ENCODE results near the gene ZNF226. TPM values are rescaled to one million over a fixed set of nuclear protein-coding genes. Genes with fewer than 3 reads are reported as not detected.
A peak's percentile ranks its signal among the peaks of the same experiment; 100 is the strongest.
"Not testable (repeated sequence)": the region's sequence is repeated elsewhere in the genome, so short reads cannot be mapped to it uniquely, and the experiment has no call there.

The ZNF226 gene
- total RNA-seq, 2 donors from 2014 or later = 10.6 to 11.8 TPM

- Mint-ChIP-seq H3K4me3 (no peak overlapping the region), H3K27ac (no peak overlapping the region), H3K27me3 (peaks cover 13 to 34% of the 10 kb centered on the region in 2 donors), H3K9me3 (peaks cover 23% of the 10 kb centered on the region), H3K4me1 (ENCODE audit: low read depth in 2 of 2) (no peaks in the 10 kb centered on the region), H3K36me3 (peaks cover 52% of the 10 kb centered on the region)
- DNase-seq (ENCODE audit: low spot score) (no peak), ATAC-seq (no peak)
Observed at GRCh38 chr19:44190020-44190419, 25.1 kb downstream of the ZNF226 start.

- Mint-ChIP-seq H3K4me1 (ENCODE audit: low read depth in 2 of 2) (no peaks in the 10 kb centered on the region), H3K27me3 (peaks cover 19 to 28% of the 10 kb centered on the region in 2 donors), H3K4me3 (no peak overlapping the region), H3K36me3 (peaks cover 53% of the 10 kb centered on the region), H3K27ac (no peak overlapping the region), H3K9me3 (peaks cover 25% of the 10 kb centered on the region)
- no peak for ATAC-seq
- DNase-seq (ENCODE audit: low spot score) = no peak
Observed at GRCh38 chr19:44192127-44192526, 27.2 kb downstream of the ZNF226 start.

GRCh38 chr19:44196772-44197171 is 31.9 kb downstream of the ZNF226 start:
- ATAC-seq = no peak
- peaks cover 11% of the 10 kb centered on the region for H3K9me3 Mint-ChIP-seq
- no peak for DNase-seq (ENCODE audit: low spot score)
- no peak overlapping the region for H3K4me3 Mint-ChIP-seq
- H3K27ac Mint-ChIP-seq = no peak overlapping the region
- peaks cover 27% of the 10 kb centered on the region for H3K36me3 Mint-ChIP-seq
- peaks cover 7 to 19% of the 10 kb centered on the region in 2 donors for H3K27me3 Mint-ChIP-seq
- no peaks in the 10 kb centered on the region for H3K4me1 Mint-ChIP-seq (ENCODE audit: low read depth in 2 of 2)

- ATAC-seq (no peak), DNase-seq (ENCODE audit: low spot score) (no peak)
- Mint-ChIP-seq H3K27me3 (peaks cover 20 to 27% of the 10 kb centered on the region in 2 donors), H3K9me3 (peaks cover 6% of the 10 kb centered on the region), H3K4me3 (no peak overlapping the region), H3K36me3 (peaks cover 31% of the 10 kb centered on the region), H3K27ac (no peak overlapping the region), H3K4me1 (ENCODE audit: low read depth in 2 of 2) (peaks cover 6% of the 10 kb centered on the region in 2 donors)
Observed at GRCh38 chr19:44202470-44202869, 37.6 kb downstream of the ZNF226 start.

GRCh38 chr19:44202974-44203373 is 38.1 kb downstream of the ZNF226 start:
- H3K4me1 Mint-ChIP-seq (ENCODE audit: low read depth in 2 of 2) = peaks cover 9 to 11% of the 10 kb centered on the region in 2 donors

GRCh38 chr19:44203877-44204276 is 39.0 kb downstream of the ZNF226 start:
- H3K9me3 Mint-ChIP-seq; ATAC-seq; H3K4me3 Mint-ChIP-seq; H3K27ac Mint-ChIP-seq; DNase-seq (ENCODE audit: low spot score): not testable (repeated sequence)
- peaks cover 9 to 11% of the 10 kb centered on the region in 2 donors for H3K4me1 Mint-ChIP-seq (ENCODE audit: low read depth in 2 of 2)
- H3K27me3 Mint-ChIP-seq = peaks cover 19 to 27% of the 10 kb centered on the region in 2 donors
- H3K36me3 Mint-ChIP-seq = peaks cover 31% of the 10 kb centered on the region

More at GRCh38 chr19:44202974-44203373, 38.1 kb downstream of the ZNF226 start:
- DNase-seq (ENCODE audit: low spot score) (no peak), ATAC-seq (no peak)
- Mint-ChIP-seq H3K36me3 (peaks cover 31% of the 10 kb centered on the region), H3K9me3 (peaks cover 6% of the 10 kb centered on the region), H3K27ac (no peak overlapping the region), H3K4me3 (no peak overlapping the region), H3K27me3 (peaks cover 20 to 27% of the 10 kb centered on the region in 2 donors)

- DNase-seq (ENCODE audit: low spot score) (no peak), ATAC-seq (no peak)
- Mint-ChIP-seq H3K27ac (no peak overlapping the region), H3K4me1 (ENCODE audit: low read depth in 2 of 2) (peaks cover 9 to 11% of the 10 kb centered on the region in 2 donors), H3K9me3 (peaks cover 6% of the 10 kb centered on the region), H3K36me3 (peaks cover 31% of the 10 kb centered on the region), H3K4me3 (no peak overlapping the region), H3K27me3 (peaks cover 13 to 27% of the 10 kb centered on the region in 2 donors)
Observed at GRCh38 chr19:44204772-44205171, 39.9 kb downstream of the ZNF226 start.

- Mint-ChIP-seq H3K4me1 (ENCODE audit: low read depth in 2 of 2) (peaks cover 9 to 15% of the 10 kb centered on the region in 2 donors), H3K27me3 (peaks cover 10 to 23% of the 10 kb centered on the region in 2 donors), H3K4me3 (peak overlapping the region; percentile 85), H3K9me3 (peaks cover 10% of the 10 kb centered on the region), H3K36me3 (peaks cover 26% of the 10 kb centered on the region), H3K27ac (peak overlapping the region; percentile 84 to 94)
- peak; percentile 97 to 99 for ATAC-seq
- DNase-seq (ENCODE audit: low spot score) = peak; percentile 87
Observed at GRCh38 chr19:44207126-44207803, 42.4 kb downstream of the ZNF226 start.

GRCh38 chr19:44212250-44212865 is 47.5 kb downstream of the ZNF226 start, which contains the start of gene ZNF227:
Gene ZNF227, plus strand, starts transcription at chr19:44212532. Its CDS starts 5,261 bp downstream, at chr19:44217793.
- Mint-ChIP-seq H3K9me3 (peaks cover 3% of the 10 kb centered on the region), H3K4me1 (ENCODE audit: low read depth in 2 of 2) (peaks cover 18 to 37% of the 10 kb centered on the region in 2 donors), H3K27me3 (no peaks in the 10 kb centered on the region), H3K36me3 (peaks cover 28% of the 10 kb centered on the region), H3K4me3 (peak within 1 kb of the TSS; percentile 87), H3K27ac (peak within 1 kb of the TSS; percentile 34 to 93)
- ATAC-seq (peak; percentile 95 to 97), DNase-seq (ENCODE audit: low spot score) (peak; percentile 85)

GRCh38 chr19:44212866-44213346 is 48.0 kb downstream of the ZNF226 start:
- Mint-ChIP-seq H3K27ac (peak overlapping the region; percentile 34 to 93), H3K9me3 (peaks cover 3% of the 10 kb centered on the region), H3K27me3 (no peaks in the 10 kb centered on the region), H3K36me3 (peaks cover 32% of the 10 kb centered on the region), H3K4me1 (ENCODE audit: low read depth in 2 of 2) (peaks cover 13 to 31% of the 10 kb centered on the region in 2 donors), H3K4me3 (peak overlapping the region; percentile 87)
- DNase-seq (ENCODE audit: low spot score) (no peak), ATAC-seq (peak; percentile 21 to 51)

- H3K4me3 Mint-ChIP-seq; H3K9me3 Mint-ChIP-seq; ATAC-seq; H3K27me3 Mint-ChIP-seq; DNase-seq (ENCODE audit: low spot score); H3K27ac Mint-ChIP-seq: not testable (repeated sequence)
- Mint-ChIP-seq H3K36me3 (peaks cover 52% of the 10 kb centered on the region), H3K4me1 (ENCODE audit: low read depth in 2 of 2) (peaks cover 5 to 21% of the 10 kb centered on the region in 2 donors)
Observed at GRCh38 chr19:44219926-44220325, 55.0 kb downstream of the ZNF226 start.

GRCh38 chr19:44220761-44221160 is 55.9 kb downstream of the ZNF226 start:
- Mint-ChIP-seq H3K4me1 (ENCODE audit: low read depth in 2 of 2) (peaks cover 6 to 16% of the 10 kb centered on the region in 2 donors), H3K36me3 (peaks cover 51% of the 10 kb centered on the region)
- not testable (repeated sequence) for DNase-seq (ENCODE audit: low spot score); H3K27me3 Mint-ChIP-seq; ATAC-seq; H3K27ac Mint-ChIP-seq; H3K9me3 Mint-ChIP-seq; H3K4me3 Mint-ChIP-seq

GRCh38 chr19:44221291-44221690 is 56.4 kb downstream of the ZNF226 start:
- H3K4me3 Mint-ChIP-seq; ATAC-seq; H3K9me3 Mint-ChIP-seq; H3K27me3 Mint-ChIP-seq; DNase-seq (ENCODE audit: low spot score); H3K27ac Mint-ChIP-seq: not testable (repeated sequence)
- Mint-ChIP-seq H3K4me1 (ENCODE audit: low read depth in 2 of 2) (peaks cover 6 to 13% of the 10 kb centered on the region in 2 donors), H3K36me3 (peaks cover 51% of the 10 kb centered on the region)

All from natural killer cell treated with Interleukin-12 subunit alpha and Interleukin-12 subunit beta and Interleukin-15 and Interleukin-18, amount 100 ng/mL, for 72 hours (primary cell).